NCI-H2107 (cell line): ENCODE data around the gene PAOX.

Source experiments
- DNase-seq: peaks from one replicate; lab custom pipeline; 2025; lab: John Stamatoyannopoulos, UW

Gene PAOX

GRCh38 chr10:133350283-133350949 is 28.6 kb upstream of the PAOX start:
- DNase-seq: no peak

- no peak for DNase-seq
These were observed 28.1 kb upstream of the PAOX start for GRCh38 chr10:133350950-133351329.

GRCh38 chr10:133351408-133352318 is 27.4 kb upstream of the PAOX start:
- DNase-seq: no peak

GRCh38 chr10:133353202-133353959 is 25.7 kb upstream of the PAOX start:
- DNase-seq: no peak

- no peak for DNase-seq
These were observed 25.0 kb upstream of the PAOX start for GRCh38 chr10:133353988-133354605.

- DNase-seq: no peak
These were observed 24.3 kb upstream of the PAOX start for GRCh38 chr10:133354672-133355240.

- no peak for DNase-seq
These were observed 23.8 kb upstream of the PAOX start for GRCh38 chr10:133355266-133355665.

- DNase-seq: no peak
These were observed 23.1 kb upstream of the PAOX start for GRCh38 chr10:133355991-133356390.

- no peak for DNase-seq
These were observed 22.3 kb upstream of the PAOX start for GRCh38 chr10:133356549-133357284.

- no peak for DNase-seq
These were observed 21.5 kb upstream of the PAOX start, which contains the start of gene FUOM for GRCh38 chr10:133357285-133358161. TSS of gene FUOM (minus strand) at chr10:133358019. CDS start at chr10:133358007, 12 bp downstream.

- no peak for DNase-seq
These were observed 20.7 kb upstream of the PAOX start for GRCh38 chr10:133358162-133358924.

GRCh38 chr10:133358925-133359310 is 20.1 kb upstream of the PAOX start:
- no peak for DNase-seq

GRCh38 chr10:133359554-133359971 is 19.5 kb upstream of the PAOX start:
- peak; percentile 8 for DNase-seq

GRCh38 chr10:133359972-133360610 is 19.0 kb upstream of the PAOX start:
- DNase-seq: no peak

GRCh38 chr10:133361227-133361626 is 17.8 kb upstream of the PAOX start:
- no peak for DNase-seq

GRCh38 chr10:133361773-133362441 is 17.2 kb upstream of the PAOX start:
- no peak for DNase-seq

- DNase-seq: no peak
These were observed 16.2 kb upstream of the PAOX start for GRCh38 chr10:133362846-133363245.
